Progenitor cell of endocrine pancreas (in vitro differentiated cells): ENCODE measurements around the gene LRRFIP1. TPM values are rescaled to one million over a fixed set of nuclear protein-coding genes. Genes with fewer than 3 reads are reported as not detected.

Experiments
- DNase-seq: peaks from one replicate; pipeline ENCODE4 v3.0.0; 2021; ENCODE audit warnings: low spot score; ENCODE audit not compliant: unreplicated experiment
- H3K27ac Mint-ChIP-seq: 2 replicates; pipeline ENCODE4 v1.8.0; 2021; ENCODE audit warnings: mild to moderate bottlenecking, moderate library complexity, mixed read lengths
- H3K27me3 Mint-ChIP-seq: 2 replicates; pipeline ENCODE4 v1.8.0; 2021; ENCODE audit warnings: mixed read lengths
- H3K36me3 Mint-ChIP-seq: 2 replicates; pipeline ENCODE4 v1.8.0; 2022; ENCODE audit warnings: mixed read lengths; ENCODE audit not compliant: insufficient read depth
- H3K4me1 Mint-ChIP-seq: 2 replicates; pipeline ENCODE4 v1.8.0; 2021; ENCODE audit warnings: low read depth, mixed read lengths
- H3K4me3 Mint-ChIP-seq: 2 replicates; pipeline ENCODE4 v1.8.0; 2021; ENCODE audit warnings: low read depth, mild to moderate bottlenecking, moderate library complexity, mixed read lengths
- H3K9me3 Mint-ChIP-seq: 2 replicates; pipeline ENCODE4 v1.8.0; 2021; ENCODE audit warnings: low read depth, mixed read lengths
- total RNA-seq: library from RNA; stranded (reverse); gene quantifications from 2 replicates; pipeline ENCODE4 v1.2.1, GENCODE V29; 2021
- TF ChIP-seq, protein P1 (sequence below): fragments of 200-600 bp; sonication (generic); IDR thresholded peaks from one replicate; pipeline ENCODE4 v1.5.0; 2021; ENCODE audit warnings: antibody characterized with exemption, mild to moderate bottlenecking; ENCODE audit not compliant: unreplicated experiment

LRRFIP1 gene
- total RNA-seq, 1 donor from 2014 or later, result 68.6 TPM

DNA sequence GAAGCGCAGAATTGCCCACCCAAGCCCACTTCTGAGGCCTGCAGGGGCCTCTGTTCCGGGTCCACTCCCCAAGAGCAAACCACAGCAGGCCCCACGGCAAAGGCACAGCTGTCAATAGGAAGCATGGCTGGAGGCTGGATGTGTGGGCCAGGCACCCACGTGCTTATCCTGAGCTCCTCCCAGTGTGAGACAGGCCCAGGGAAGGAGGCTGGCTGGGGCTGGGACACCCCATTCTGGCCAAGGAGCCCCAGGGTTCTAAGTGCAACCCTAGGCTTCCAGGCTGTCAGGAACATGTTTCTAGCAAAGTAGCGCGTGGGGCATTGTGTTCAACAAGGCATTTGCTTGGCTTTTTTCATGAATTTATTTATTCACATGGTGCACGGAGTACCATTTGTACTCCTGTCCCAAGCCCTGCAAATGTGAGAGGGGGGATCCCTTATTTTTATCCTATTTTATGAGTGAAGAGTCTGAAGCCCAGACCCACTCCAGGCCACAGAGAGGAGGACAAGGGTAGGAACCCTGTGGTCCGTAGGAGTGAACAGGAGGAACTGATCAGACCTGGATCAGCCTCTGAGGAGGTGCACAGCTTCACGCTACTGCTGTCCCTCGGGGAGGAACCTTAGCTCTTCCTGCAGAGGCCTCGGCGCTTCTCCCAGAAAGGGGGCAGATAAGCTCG is 30.7 kb upstream of the LRRFIP1 start:
- TF ChIP-seq, protein P1, sequence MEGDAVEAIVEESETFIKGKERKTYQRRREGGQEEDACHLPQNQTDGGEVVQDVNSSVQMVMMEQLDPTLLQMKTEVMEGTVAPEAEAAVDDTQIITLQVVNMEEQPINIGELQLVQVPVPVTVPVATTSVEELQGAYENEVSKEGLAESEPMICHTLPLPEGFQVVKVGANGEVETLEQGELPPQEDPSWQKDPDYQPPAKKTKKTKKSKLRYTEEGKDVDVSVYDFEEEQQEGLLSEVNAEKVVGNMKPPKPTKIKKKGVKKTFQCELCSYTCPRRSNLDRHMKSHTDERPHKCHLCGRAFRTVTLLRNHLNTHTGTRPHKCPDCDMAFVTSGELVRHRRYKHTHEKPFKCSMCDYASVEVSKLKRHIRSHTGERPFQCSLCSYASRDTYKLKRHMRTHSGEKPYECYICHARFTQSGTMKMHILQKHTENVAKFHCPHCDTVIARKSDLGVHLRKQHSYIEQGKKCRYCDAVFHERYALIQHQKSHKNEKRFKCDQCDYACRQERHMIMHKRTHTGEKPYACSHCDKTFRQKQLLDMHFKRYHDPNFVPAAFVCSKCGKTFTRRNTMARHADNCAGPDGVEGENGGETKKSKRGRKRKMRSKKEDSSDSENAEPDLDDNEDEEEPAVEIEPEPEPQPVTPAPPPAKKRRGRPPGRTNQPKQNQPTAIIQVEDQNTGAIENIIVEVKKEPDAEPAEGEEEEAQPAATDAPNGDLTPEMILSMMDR, result no peak
- H3K9me3 Mint-ChIP-seq, result no peaks in the 10 kb centered on the region
- no peak overlapping the region for H3K27ac Mint-ChIP-seq
- DNase-seq, result no peak
- H3K4me1 Mint-ChIP-seq, result peaks cover 19% of the 10 kb centered on the region
- H3K4me3 Mint-ChIP-seq, result no peak overlapping the region
- no peaks in the 10 kb centered on the region for H3K36me3 Mint-ChIP-seq
- H3K27me3 Mint-ChIP-seq, result peaks cover 51% of the 10 kb centered on the region

DNA sequence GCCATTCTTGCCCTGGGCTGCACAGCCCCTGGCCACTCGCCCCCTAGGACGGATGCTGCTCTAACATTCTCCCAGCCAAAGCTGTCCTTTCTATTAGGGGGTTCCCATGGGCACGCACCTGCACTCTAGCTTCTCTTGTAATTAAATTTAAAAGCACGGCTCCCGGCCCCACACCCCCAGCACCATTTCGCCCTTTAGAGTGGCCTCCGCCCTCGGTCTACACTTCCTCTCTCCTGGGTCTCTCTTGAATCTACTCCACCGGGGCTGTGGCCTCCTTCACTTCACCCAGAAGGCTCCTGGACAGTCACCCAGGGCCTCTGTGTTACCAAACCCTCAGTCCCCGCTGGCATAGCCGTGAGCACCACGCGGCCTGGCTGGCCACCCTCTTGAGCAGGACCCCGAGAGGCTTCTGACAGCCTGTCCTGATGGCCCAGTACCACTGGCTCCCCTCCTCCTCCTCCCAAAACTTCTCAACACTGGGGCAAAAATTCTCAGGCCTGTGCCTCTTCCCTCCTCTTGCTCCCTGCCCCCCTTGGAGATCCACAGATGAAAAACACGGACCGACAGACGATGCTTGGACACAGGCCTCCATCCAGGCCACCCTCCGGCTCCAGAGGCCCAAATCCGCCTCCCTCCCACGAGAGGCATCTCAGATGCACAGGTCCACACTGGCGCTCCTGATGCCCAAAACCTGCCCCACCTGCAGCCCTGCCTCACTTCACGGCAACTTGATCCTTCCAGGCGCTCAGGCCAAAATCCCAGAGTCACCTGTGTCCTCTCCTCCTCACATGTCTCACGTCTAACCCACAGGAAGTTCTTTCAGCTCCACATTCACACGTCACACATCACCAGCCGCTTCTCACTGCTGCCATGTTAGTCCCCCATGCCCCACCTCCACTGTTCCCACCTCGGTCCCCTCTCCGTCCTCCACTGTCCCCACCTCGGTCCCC is 29.9 kb upstream of the LRRFIP1 start:
- Mint-ChIP-seq H3K4me1 (peaks cover 25% of the 10 kb centered on the region), H3K4me3 (no peak overlapping the region), H3K27me3 (peaks cover 53% of the 10 kb centered on the region), H3K27ac (no peak overlapping the region), H3K9me3 (no peaks in the 10 kb centered on the region), H3K36me3 (no peaks in the 10 kb centered on the region)
- no peak for DNase-seq
- TF ChIP-seq, protein P1, result no peak

DNA sequence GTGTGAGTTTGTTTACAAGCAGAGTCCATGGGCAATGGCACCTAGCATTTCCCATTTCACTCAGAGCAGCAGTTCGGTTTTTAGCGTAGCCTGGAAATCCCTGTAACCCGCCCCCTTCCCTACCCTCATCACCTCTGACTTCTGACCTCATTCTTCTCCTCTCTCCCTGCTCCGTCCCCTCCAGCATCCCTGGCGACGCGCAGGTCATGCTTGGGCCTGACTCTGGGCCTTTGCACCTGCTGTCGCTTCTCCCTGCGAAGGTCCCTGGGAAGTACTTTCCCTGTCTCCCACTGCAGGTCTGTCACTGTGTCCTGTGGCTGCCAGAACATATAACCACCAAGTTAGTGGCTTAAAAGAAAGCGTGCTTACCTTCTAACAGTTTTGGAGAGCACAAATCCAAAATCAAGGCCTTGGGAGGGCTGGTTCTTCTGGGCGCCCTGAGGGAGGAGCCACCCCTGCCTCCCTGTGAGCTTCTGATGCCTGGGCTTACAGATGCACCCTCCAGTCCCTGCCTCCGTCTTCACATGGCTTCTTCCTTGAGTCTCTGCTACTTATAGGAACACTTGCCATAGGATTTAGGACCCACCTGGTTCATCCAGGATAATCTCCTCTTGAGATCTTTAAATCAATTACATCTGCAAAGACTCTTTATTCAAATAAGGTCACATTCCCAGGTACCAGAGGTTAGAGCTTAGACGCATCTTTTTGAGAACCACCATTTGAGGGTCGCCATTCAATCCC is 28.7 kb upstream of the LRRFIP1 start:
- no peaks in the 10 kb centered on the region for H3K36me3 Mint-ChIP-seq
- peaks cover 65% of the 10 kb centered on the region for H3K27me3 Mint-ChIP-seq
- no peaks in the 10 kb centered on the region for H3K9me3 Mint-ChIP-seq
- no peak for DNase-seq
- TF ChIP-seq, protein P1, result no peak
- no peak overlapping the region for H3K27ac Mint-ChIP-seq
- no peak overlapping the region for H3K4me3 Mint-ChIP-seq
- peaks cover 30% of the 10 kb centered on the region for H3K4me1 Mint-ChIP-seq

DNA sequence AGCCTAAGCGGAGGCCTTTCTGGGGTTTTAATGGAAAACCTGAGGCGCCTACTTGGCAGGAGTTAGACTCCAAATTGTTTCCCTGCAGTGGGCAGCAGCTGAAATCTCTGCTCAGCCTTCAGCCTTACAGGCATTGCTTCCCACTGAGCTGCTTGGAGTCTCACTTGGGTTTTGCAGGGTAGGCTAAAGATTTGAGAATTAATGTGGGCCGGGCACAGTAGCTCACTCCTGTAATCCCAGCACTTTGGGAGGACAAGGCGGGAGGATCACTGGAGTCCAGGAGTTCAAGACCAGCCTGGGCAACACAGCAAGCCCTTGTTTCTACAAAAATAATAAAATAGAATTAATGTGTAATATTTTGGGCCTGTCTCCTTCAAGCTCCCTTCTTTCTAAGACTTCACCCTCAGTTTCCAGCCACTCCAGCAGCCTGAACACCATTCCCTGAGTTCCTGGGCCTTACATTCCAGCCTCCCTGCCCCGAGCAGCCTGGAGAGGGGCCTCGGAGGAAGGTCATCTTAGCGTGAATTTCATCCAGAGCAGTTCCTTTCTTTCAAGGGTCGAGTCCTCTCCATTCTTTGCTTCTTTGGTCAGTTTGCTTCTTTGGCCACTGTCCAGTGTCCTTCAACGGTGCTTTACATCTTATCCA is 27.8 kb upstream of the LRRFIP1 start:
- peaks cover 60% of the 10 kb centered on the region for H3K27me3 Mint-ChIP-seq
- H3K36me3 Mint-ChIP-seq, result no peaks in the 10 kb centered on the region
- DNase-seq, result no peak
- TF ChIP-seq, protein P1, result no peak
- no peak overlapping the region for H3K27ac Mint-ChIP-seq
- H3K9me3 Mint-ChIP-seq, result no peaks in the 10 kb centered on the region
- H3K4me3 Mint-ChIP-seq, result no peak overlapping the region
- H3K4me1 Mint-ChIP-seq, result peaks cover 23% of the 10 kb centered on the region
